B cell (primary cell): ENCODE data around the gene ATP10A.

Source experiments
- EZH2 ChIP-seq: IDR thresholded peaks from 2 replicates; pipeline ENCODE4 v1.6.1; 2012; ENCODE audit warnings: borderline replicate concordance, low read depth, mild to moderate bottlenecking, moderate library complexity, low read length; ENCODE audit not compliant: insufficient read depth, poor library complexity, severe bottlenecking
- TF ChIP-seq, protein P1 (sequence below): fragments of 200-600 bp; IDR thresholded peaks from one replicate; pipeline ENCODE4 v1.8.0; 2022; ENCODE audit warnings: antibody characterized with exemption, mild to moderate bottlenecking

DNA sequence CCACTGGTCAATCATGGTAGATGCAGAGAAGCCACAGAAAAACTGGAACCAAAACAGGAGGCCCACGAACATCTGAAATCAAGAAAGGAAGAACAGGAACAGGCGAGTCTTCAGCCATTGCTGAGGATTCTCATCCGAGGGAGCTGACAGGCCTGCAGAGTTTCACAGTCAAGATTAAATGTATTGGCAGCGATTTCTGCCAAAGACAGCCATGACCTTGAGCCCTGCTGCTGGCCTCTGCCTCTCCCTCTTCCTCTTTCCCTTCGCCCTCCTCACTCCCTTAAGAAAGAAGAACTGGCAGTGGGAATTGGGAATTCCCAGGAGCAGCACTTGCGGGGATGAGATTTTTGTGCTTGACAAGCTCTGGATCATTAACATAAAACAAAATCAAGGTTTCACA is 179.7 kb downstream of the ATP10A start:
- TF ChIP-seq, protein P1, sequence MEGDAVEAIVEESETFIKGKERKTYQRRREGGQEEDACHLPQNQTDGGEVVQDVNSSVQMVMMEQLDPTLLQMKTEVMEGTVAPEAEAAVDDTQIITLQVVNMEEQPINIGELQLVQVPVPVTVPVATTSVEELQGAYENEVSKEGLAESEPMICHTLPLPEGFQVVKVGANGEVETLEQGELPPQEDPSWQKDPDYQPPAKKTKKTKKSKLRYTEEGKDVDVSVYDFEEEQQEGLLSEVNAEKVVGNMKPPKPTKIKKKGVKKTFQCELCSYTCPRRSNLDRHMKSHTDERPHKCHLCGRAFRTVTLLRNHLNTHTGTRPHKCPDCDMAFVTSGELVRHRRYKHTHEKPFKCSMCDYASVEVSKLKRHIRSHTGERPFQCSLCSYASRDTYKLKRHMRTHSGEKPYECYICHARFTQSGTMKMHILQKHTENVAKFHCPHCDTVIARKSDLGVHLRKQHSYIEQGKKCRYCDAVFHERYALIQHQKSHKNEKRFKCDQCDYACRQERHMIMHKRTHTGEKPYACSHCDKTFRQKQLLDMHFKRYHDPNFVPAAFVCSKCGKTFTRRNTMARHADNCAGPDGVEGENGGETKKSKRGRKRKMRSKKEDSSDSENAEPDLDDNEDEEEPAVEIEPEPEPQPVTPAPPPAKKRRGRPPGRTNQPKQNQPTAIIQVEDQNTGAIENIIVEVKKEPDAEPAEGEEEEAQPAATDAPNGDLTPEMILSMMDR, result no peak
- no peak for TF ChIP-seq EZH2
